ENCODE results near the gene ZDHHC6. TPM values are rescaled to one million over a fixed set of nuclear protein-coding genes. Genes with fewer than 3 reads are reported as not detected.

The ZDHHC6 gene
- total and polyA plus RNA-seq, 2 donors (not counting 1 experiment from before 2014, with no cell fraction given) = 30.5 to 61.2 TPM

GRCh38 chr10:112412696-112413095 lies 34.0 kb downstream of the ZDHHC6 start:
- CTCF ChIA-PET = interaction anchor here (1.9 kb wide), 1 partner anchor 22 kb away, joined by 8 read pairs; no protein-coding TSS in a partner anchor
- H3K36me3 ChIP-seq (replicated peaks in 1 of 2; ENCODE audit: control extremely low read depth in 1 of 2, control insufficient read depth in 1 of 2, extremely low read depth in 1 of 2, insufficient read depth in 2 of 2, low read length in 1 of 2) = peaks cover 12 to 78% of the 10 kb centered on the region in 2 experiments
- Mint-ChIP-seq H3K9me3 (ENCODE audit: insufficient read depth) (no peaks in the 10 kb centered on the region), H3K27me3 (no peaks in the 10 kb centered on the region), H3K4me3 (no peak overlapping the region), H3K27ac (no peak overlapping the region), H3K4me1 (no peaks in the 10 kb centered on the region)
- H3K79me2 ChIP-seq (ENCODE audit: control insufficient read depth, insufficient read depth, low read length) = no peaks in the 10 kb centered on the region
- no peaks in the 10 kb centered on the region for H4K20me1 ChIP-seq (ENCODE audit: control insufficient read depth, insufficient read depth, low read length, poor library complexity, severe bottlenecking)
- no peak overlapping the region for H3K4me3 ChIP-seq (ENCODE audit: control extremely low read depth in 1 of 5, extremely low read depth in 1 of 5, insufficient read depth in 1 of 5, low read depth in 2 of 5, low read length in 4 of 5)
- intact Hi-C loops (cut with micrococcal nuclease) = no loop called here
- TF ChIP-seq CTCF (IDR thresholded peaks at IDR 0.05) (no peak), EZH2 (IDR thresholded peaks at IDR 0.05; ENCODE audit: borderline replicate concordance, insufficient read depth, low read depth, low read length, poor library complexity, severe bottlenecking) (no peak)
- H3K9ac ChIP-seq (ENCODE audit: low read length) = no peak overlapping the region
- no peak overlapping the region for H3K27ac ChIP-seq (ENCODE audit: low read length in 2 of 2)
- no peaks in the 10 kb centered on the region for H3K4me1 ChIP-seq (ENCODE audit: control insufficient read depth in 2 of 2, insufficient read depth in 2 of 2, low read length in 2 of 2)
- DNase-seq (no peak), ATAC-seq (ENCODE audit: low read depth) (no peak)
- H3K27me3 ChIP-seq (replicated peaks in 1 of 4; ENCODE audit: control extremely low read depth in 1 of 4, control insufficient read depth in 3 of 4, insufficient read depth in 4 of 4, low read length in 3 of 4) = no peaks in the 10 kb centered on the region
- POLR2A ChIA-PET = no interaction called here
- no CpG with 5 or more reads among the region's 2 CpGs for WGBS (ENCODE audit: insufficient coverage)
- no peak overlapping the region for H2AFZ ChIP-seq (ENCODE audit: insufficient read depth, low read depth, low read length, poor library complexity, severe bottlenecking)
- no peak overlapping the region for H3K4me2 ChIP-seq (replicated peaks; ENCODE audit: low read depth, low read length, poor library complexity, severe bottlenecking)
- no peaks in the 10 kb centered on the region for H3K9me3 ChIP-seq (ENCODE audit: control extremely low read depth in 1 of 3, control insufficient read depth in 2 of 3, insufficient read depth in 1 of 3, low read length in 2 of 3)

GRCh38 chr10:112409755-112410154 lies 37.0 kb downstream of the ZDHHC6 start:
- no peaks in the 10 kb centered on the region for H4K20me1 ChIP-seq (ENCODE audit: control insufficient read depth, insufficient read depth, low read length, poor library complexity, severe bottlenecking)
- DNase-seq (no peak), ATAC-seq (ENCODE audit: low read depth) (no peak)
- H3K36me3 ChIP-seq (replicated peaks in 1 of 2; ENCODE audit: control extremely low read depth in 1 of 2, control insufficient read depth in 1 of 2, extremely low read depth in 1 of 2, insufficient read depth in 2 of 2, low read length in 1 of 2) = peaks cover 8 to 84% of the 10 kb centered on the region in 2 experiments
- no peak overlapping the region for H3K9ac ChIP-seq (ENCODE audit: low read length)
- POLR2A ChIA-PET = no interaction called here
- TF ChIP-seq EZH2 (IDR thresholded peaks at IDR 0.05; ENCODE audit: borderline replicate concordance, insufficient read depth, low read depth, low read length, poor library complexity, severe bottlenecking) (no peak), CTCF (IDR thresholded peaks at IDR 0.05) (no peak)
- H3K4me2 ChIP-seq (replicated peaks; ENCODE audit: low read depth, low read length, poor library complexity, severe bottlenecking) = no peak overlapping the region
- Mint-ChIP-seq H3K4me3 (no peak overlapping the region), H3K9me3 (ENCODE audit: insufficient read depth) (peaks cover 6% of the 10 kb centered on the region), H3K4me1 (peaks cover 4% of the 10 kb centered on the region), H3K27ac (no peak overlapping the region), H3K27me3 (no peaks in the 10 kb centered on the region)
- no peak overlapping the region for H2AFZ ChIP-seq (ENCODE audit: insufficient read depth, low read depth, low read length, poor library complexity, severe bottlenecking)
- CTCF ChIA-PET = interaction anchor here (1.3 kb wide), 1 partner anchor 9 kb away, joined by 3 read pairs; no protein-coding TSS in a partner anchor
- no CpG with 5 or more reads among the region's 4 CpGs for WGBS (ENCODE audit: insufficient coverage)
- intact Hi-C loops (cut with micrococcal nuclease) = no loop called here
- no peaks in the 10 kb centered on the region for H3K9me3 ChIP-seq (ENCODE audit: control extremely low read depth in 1 of 3, control insufficient read depth in 2 of 3, insufficient read depth in 1 of 3, low read length in 2 of 3)
- H3K27ac ChIP-seq (ENCODE audit: low read length in 2 of 2) = no peak overlapping the region
- H3K27me3 ChIP-seq (replicated peaks in 1 of 4; ENCODE audit: control extremely low read depth in 1 of 4, control insufficient read depth in 3 of 4, insufficient read depth in 4 of 4, low read length in 3 of 4) = no peaks in the 10 kb centered on the region
- H3K4me3 ChIP-seq (ENCODE audit: control extremely low read depth in 1 of 5, extremely low read depth in 1 of 5, insufficient read depth in 1 of 5, low read depth in 2 of 5, low read length in 4 of 5) = no peak overlapping the region
- no peaks in the 10 kb centered on the region for H3K4me1 ChIP-seq (ENCODE audit: control insufficient read depth in 2 of 2, insufficient read depth in 2 of 2, low read length in 2 of 2)
- H3K79me2 ChIP-seq (ENCODE audit: control insufficient read depth, insufficient read depth, low read length) = no peaks in the 10 kb centered on the region

Measured in B cell (primary cell).